ENCODE results near the gene LRFN2.

The LRFN2 gene

GRCh38 chr6:40482532-40482931, 104.6 kb downstream of the LRFN2 start:
- Histone ChIP-seq H3K4me3 (ENCODE audit: low read length) (no peak overlapping the region), H3K4me1 (ENCODE audit: control insufficient read depth, insufficient read depth, low read length) (no peaks in the 10 kb centered on the region), H3K27me3 (ENCODE audit: control insufficient read depth, insufficient read depth, low read length) (peaks cover 2% of the 10 kb centered on the region), H3K9me3 (ENCODE audit: control insufficient read depth, low read length) (no peaks in the 10 kb centered on the region), H3K36me3 (ENCODE audit: control insufficient read depth, insufficient read depth, low read length) (no peaks in the 10 kb centered on the region), H3K9ac (ENCODE audit: low read length) (no peak overlapping the region)

- no peak overlapping the region for H3K4me3 ChIP-seq (ENCODE audit: low read length)
- H3K36me3 ChIP-seq (ENCODE audit: control insufficient read depth, insufficient read depth, low read length): no peaks in the 10 kb centered on the region
- H3K9me3 ChIP-seq (ENCODE audit: control insufficient read depth, low read length): no peaks in the 10 kb centered on the region
- H3K27me3 ChIP-seq (ENCODE audit: control insufficient read depth, insufficient read depth, low read length): peaks cover 9% of the 10 kb centered on the region
- no peak overlapping the region for H3K9ac ChIP-seq (ENCODE audit: low read length)
- no peaks in the 10 kb centered on the region for H3K4me1 ChIP-seq (ENCODE audit: control insufficient read depth, insufficient read depth, low read length)
Observed at GRCh38 chr6:40480678-40481077, 106.5 kb downstream of the LRFN2 start.

- Histone ChIP-seq H3K9ac (ENCODE audit: low read length) (no peak overlapping the region), H3K36me3 (ENCODE audit: control insufficient read depth, insufficient read depth, low read length) (no peaks in the 10 kb centered on the region), H3K4me3 (ENCODE audit: low read length) (no peak overlapping the region), H3K27me3 (ENCODE audit: control insufficient read depth, insufficient read depth, low read length) (peaks cover 13% of the 10 kb centered on the region), H3K9me3 (ENCODE audit: control insufficient read depth, low read length) (no peaks in the 10 kb centered on the region), H3K4me1 (ENCODE audit: control insufficient read depth, insufficient read depth, low read length) (no peaks in the 10 kb centered on the region)
Observed at GRCh38 chr6:40479706-40480105, 107.5 kb downstream of the LRFN2 start.

GRCh38 chr6:40477246-40478126, 109.7 kb downstream of the LRFN2 start:
- Histone ChIP-seq H3K9ac (ENCODE audit: low read length) (no peak overlapping the region), H3K4me1 (ENCODE audit: control insufficient read depth, insufficient read depth, low read length) (no peaks in the 10 kb centered on the region), H3K4me3 (ENCODE audit: low read length) (no peak overlapping the region), H3K9me3 (ENCODE audit: control insufficient read depth, low read length) (no peaks in the 10 kb centered on the region), H3K27me3 (ENCODE audit: control insufficient read depth, insufficient read depth, low read length) (peaks cover 13% of the 10 kb centered on the region), H3K36me3 (ENCODE audit: control insufficient read depth, insufficient read depth, low read length) (no peaks in the 10 kb centered on the region)

- Histone ChIP-seq H3K36me3 (ENCODE audit: control insufficient read depth, insufficient read depth, low read length) (no peaks in the 10 kb centered on the region), H3K4me3 (ENCODE audit: low read length) (no peak overlapping the region), H3K4me1 (ENCODE audit: control insufficient read depth, insufficient read depth, low read length) (no peaks in the 10 kb centered on the region)
Observed at GRCh38 chr6:40476673-40477072, 110.5 kb downstream of the LRFN2 start.

GRCh38 chr6:40474937-40475336, 112.2 kb downstream of the LRFN2 start:
- H3K36me3 ChIP-seq (ENCODE audit: control insufficient read depth, insufficient read depth, low read length): no peaks in the 10 kb centered on the region
- no peak overlapping the region for H3K9ac ChIP-seq (ENCODE audit: low read length)
- H3K9me3 ChIP-seq (ENCODE audit: control insufficient read depth, low read length): no peaks in the 10 kb centered on the region
- peaks cover 13% of the 10 kb centered on the region for H3K27me3 ChIP-seq (ENCODE audit: control insufficient read depth, insufficient read depth, low read length)
- H3K4me1 ChIP-seq (ENCODE audit: control insufficient read depth, insufficient read depth, low read length): no peaks in the 10 kb centered on the region
- H3K4me3 ChIP-seq (ENCODE audit: low read length): no peak overlapping the region

More at GRCh38 chr6:40476673-40477072, 110.5 kb downstream of the LRFN2 start:
- H3K9ac ChIP-seq (ENCODE audit: low read length): no peak overlapping the region
- H3K9me3 ChIP-seq (ENCODE audit: control insufficient read depth, low read length): no peaks in the 10 kb centered on the region
- H3K27me3 ChIP-seq (ENCODE audit: control insufficient read depth, insufficient read depth, low read length): peaks cover 13% of the 10 kb centered on the region

- no peaks in the 10 kb centered on the region for H3K9me3 ChIP-seq (ENCODE audit: control insufficient read depth, low read length)
- H3K36me3 ChIP-seq (ENCODE audit: control insufficient read depth, insufficient read depth, low read length): no peaks in the 10 kb centered on the region
- peaks cover 13% of the 10 kb centered on the region for H3K27me3 ChIP-seq (ENCODE audit: control insufficient read depth, insufficient read depth, low read length)
- no peak overlapping the region for H3K9ac ChIP-seq (ENCODE audit: low read length)
- no peaks in the 10 kb centered on the region for H3K4me1 ChIP-seq (ENCODE audit: control insufficient read depth, insufficient read depth, low read length)
- H3K4me3 ChIP-seq (ENCODE audit: low read length): no peak overlapping the region
Observed at GRCh38 chr6:40473026-40473425, 114.1 kb downstream of the LRFN2 start.

GRCh38 chr6:40472353-40472752, 114.8 kb downstream of the LRFN2 start:
- Histone ChIP-seq H3K4me1 (ENCODE audit: control insufficient read depth, insufficient read depth, low read length) (no peaks in the 10 kb centered on the region), H3K9ac (ENCODE audit: low read length) (no peak overlapping the region), H3K4me3 (ENCODE audit: low read length) (no peak overlapping the region), H3K27me3 (ENCODE audit: control insufficient read depth, insufficient read depth, low read length) (peaks cover 8% of the 10 kb centered on the region), H3K9me3 (ENCODE audit: control insufficient read depth, low read length) (no peaks in the 10 kb centered on the region), H3K36me3 (ENCODE audit: control insufficient read depth, insufficient read depth, low read length) (no peaks in the 10 kb centered on the region)

GRCh38 chr6:40471243-40471642, 115.9 kb downstream of the LRFN2 start:
- Histone ChIP-seq H3K27me3 (ENCODE audit: control insufficient read depth, insufficient read depth, low read length) (peaks cover 4% of the 10 kb centered on the region), H3K4me3 (ENCODE audit: low read length) (no peak overlapping the region), H3K36me3 (ENCODE audit: control insufficient read depth, insufficient read depth, low read length) (no peaks in the 10 kb centered on the region), H3K4me1 (ENCODE audit: control insufficient read depth, insufficient read depth, low read length) (no peaks in the 10 kb centered on the region), H3K9ac (ENCODE audit: low read length) (no peak overlapping the region), H3K9me3 (ENCODE audit: control insufficient read depth, low read length) (no peaks in the 10 kb centered on the region)

GRCh38 chr6:40469323-40469722, 117.8 kb downstream of the LRFN2 start:
- H3K36me3 ChIP-seq (ENCODE audit: control insufficient read depth, insufficient read depth, low read length): no peaks in the 10 kb centered on the region
- no peak overlapping the region for H3K9ac ChIP-seq (ENCODE audit: low read length)
- H3K9me3 ChIP-seq (ENCODE audit: control insufficient read depth, low read length): no peaks in the 10 kb centered on the region
- no peak overlapping the region for H3K4me3 ChIP-seq (ENCODE audit: low read length)
- no peaks in the 10 kb centered on the region for H3K27me3 ChIP-seq (ENCODE audit: control insufficient read depth, insufficient read depth, low read length)
- H3K4me1 ChIP-seq (ENCODE audit: control insufficient read depth, insufficient read depth, low read length): no peaks in the 10 kb centered on the region

GRCh38 chr6:40466986-40467539, 120.1 kb downstream of the LRFN2 start:
- Histone ChIP-seq H3K4me1 (ENCODE audit: control insufficient read depth, insufficient read depth, low read length) (no peaks in the 10 kb centered on the region), H3K36me3 (ENCODE audit: control insufficient read depth, insufficient read depth, low read length) (no peaks in the 10 kb centered on the region), H3K27me3 (ENCODE audit: control insufficient read depth, insufficient read depth, low read length) (no peaks in the 10 kb centered on the region), H3K4me3 (ENCODE audit: low read length) (no peak overlapping the region), H3K9me3 (ENCODE audit: control insufficient read depth, low read length) (no peaks in the 10 kb centered on the region), H3K9ac (ENCODE audit: low read length) (no peak overlapping the region)

- Histone ChIP-seq H3K9me3 (ENCODE audit: control insufficient read depth, low read length) (no peaks in the 10 kb centered on the region), H3K27me3 (ENCODE audit: control insufficient read depth, insufficient read depth, low read length) (no peaks in the 10 kb centered on the region), H3K36me3 (ENCODE audit: control insufficient read depth, insufficient read depth, low read length) (no peaks in the 10 kb centered on the region)
Observed at GRCh38 chr6:40461643-40462042, 125.5 kb downstream of the LRFN2 start.

More at GRCh38 chr6:40461643-40462042, 125.5 kb downstream of the LRFN2 start:
- Histone ChIP-seq H3K4me3 (ENCODE audit: low read length) (no peak overlapping the region), H3K4me1 (ENCODE audit: control insufficient read depth, insufficient read depth, low read length) (no peaks in the 10 kb centered on the region), H3K9ac (ENCODE audit: low read length) (no peak overlapping the region)
